Upper lobe of left lung (tissue), 6 donors: ENCODE results near the gene GRAP. TPM values are rescaled to one million over a fixed set of nuclear protein-coding genes. Genes with fewer than 3 reads are reported as not detected.
"Not testable (repeated sequence)": the region's sequence is repeated elsewhere in the genome, so short reads cannot be mapped to it uniquely, and the experiment has no call there.

ENCODE experiments used
- ATAC-seq, 2 donors: fragments of 200-7000 bp; cut with Tn5 transposase; one replicate each; pipeline ENCODE4 v1.9.1; 2022; ENCODE audit warnings: mild to moderate bottlenecking in 2 of 2, moderate library complexity in 2 of 2; ENCODE audit not compliant: low FRiP score in 2 of 2
- DNase-seq, 2 donors: peaks; one replicate each; pipeline ENCODE4 v3.0.0-alpha.2; 2019 to 2020
- H3K27ac ChIP-seq, 4 donors: fragments of 200-600 bp; sonication (generic); one replicate each; pipeline ENCODE4 v1.5.1; 2016 to 2019
- H3K27me3 ChIP-seq, 4 donors: fragments of 200-600 bp; sonication (generic); one replicate each; pipeline ENCODE4 v1.5.1; 2017 to 2019
- H3K36me3 ChIP-seq, 4 donors: fragments of 200-600 bp; sonication (generic); one replicate each; pipeline ENCODE4 v1.5.1; 2016 to 2019
- H3K4me1 ChIP-seq, 4 donors: fragments of 200-600 bp; sonication (generic); one replicate each; pipeline ENCODE4 v1.5.1; 2018 to 2019
- H3K4me3 ChIP-seq, 4 donors: fragments of 200-600 bp; sonication (generic); one replicate each; pipeline ENCODE4 v1.5.1; 2017 to 2019; ENCODE audit warnings: mild to moderate bottlenecking in 2 of 4, moderate library complexity in 1 of 4
- H3K9me3 ChIP-seq, 4 donors: fragments of 200-600 bp; sonication (generic); one replicate each; pipeline ENCODE4 v1.5.1; 2018 to 2019
- POLR2A ChIP-seq, 4 donors: fragments of 450-650 bp; IDR thresholded peaks; one replicate each; pipeline ENCODE4 v1.5.1; 2016 to 2017; ENCODE audit warnings: antibody characterized with exemption in 4 of 4, mild to moderate bottlenecking in 2 of 4
- WGBS, 2 donors: methylation state at CpG; one replicate each; pipeline ENCODE4 v1.1.5; 2017 to 2018; 5-methylcytosine and 5-hydroxymethylcytosine counted together
- total RNA-seq, 6 donors: library from RNA; depleted of rRNA in 4 of 6; stranded (reverse); fragments of >200 nt in 4 of 6; gene quantifications; one replicate each; pipeline versions ENCODE4 v1.1.0 to v1.2.1, GENCODE V29; 2016 to 2021
- donor health status: DM: no; HTN: no; CAD: no; lungs with moderate emphysema.
- donor health status: DM: no; HTN: yes; CAD: no; lungs with severe emphysema.

GRAP gene
- total RNA-seq, 6 donors from 2014 or later = 3.1 to 11.3 (median 4.8) TPM

GRCh38 chr17:19063326-19063956 lies 16.7 kb upstream of the GRAP start:
- not testable (repeated sequence) for H3K4me1 ChIP-seq, H3K27me3 ChIP-seq, H3K9me3 ChIP-seq, H3K36me3 ChIP-seq
- Histone ChIP-seq H3K27ac (peak overlapping the region in 2 of 4 donors; percentile 40 to 73), H3K4me3 (peak overlapping the region in 1 of 4 donors; percentile 36)
- peak in 1 of 2 donors; percentile 42 for ATAC-seq
- TF ChIP-seq POLR2A (IDR thresholded peaks at IDR 0.05) = peak in 2 of 4 donors; percentile 79 to 92
- DNase-seq = peak; percentile 42 to 92
- WGBS, 2 donors = 0% methylated on average over 24 of the region's 44 CpGs; no CpG with 5 or more reads in 1 of the 2 donors

- not testable (repeated sequence) for H3K4me1 ChIP-seq, DNase-seq, H3K27me3 ChIP-seq, H3K9me3 ChIP-seq, H3K27ac ChIP-seq, H3K36me3 ChIP-seq, H3K4me3 ChIP-seq
- peak; percentile 78 to 92 for ATAC-seq
- no CpG with 5 or more reads among the region's 20 CpGs for WGBS, 2 donors
Measured at GRCh38 chr17:19062718-19063325, 16.1 kb upstream of the GRAP start.

GRCh38 chr17:19062009-19062717 lies 15.4 kb upstream of the GRAP start:
- WGBS, 2 donors = 0 to 3% methylated on average over 12 to 22 of the region's 51 CpGs
- not testable (repeated sequence) for H3K4me3 ChIP-seq, H3K36me3 ChIP-seq, H3K4me1 ChIP-seq, H3K9me3 ChIP-seq, H3K27me3 ChIP-seq
- peak in 1 of 2 donors; percentile 46 for ATAC-seq
- DNase-seq = peak; percentile 79 to 90
- H3K27ac ChIP-seq = peak overlapping the region in 1 of 4 donors; percentile 83

- peak; percentile 73 to 75 for ATAC-seq
- H3K27me3 ChIP-seq, H3K4me1 ChIP-seq, DNase-seq, H3K4me3 ChIP-seq, H3K36me3 ChIP-seq, H3K9me3 ChIP-seq, H3K27ac ChIP-seq: not testable (repeated sequence)
- WGBS, 2 donors = no CpG with 5 or more reads among the region's 12 CpGs
Measured at GRCh38 chr17:19055447-19055846, 8.7 kb upstream of the GRAP start.

- not testable (repeated sequence) for DNase-seq, H3K9me3 ChIP-seq, H3K27me3 ChIP-seq, H3K27ac ChIP-seq, H3K36me3 ChIP-seq, ATAC-seq, H3K4me1 ChIP-seq, H3K4me3 ChIP-seq
- no CpG with 5 or more reads among the region's 7 CpGs for WGBS, 2 donors
Measured at GRCh38 chr17:19048826-19049225, 2.1 kb upstream of the GRAP start.

GRCh38 chr17:19047510-19047909 lies 753 bp upstream of the GRAP start:
- not testable (repeated sequence) for H3K27me3 ChIP-seq, H3K27ac ChIP-seq, ATAC-seq, H3K4me1 ChIP-seq, H3K9me3 ChIP-seq, H3K4me3 ChIP-seq, DNase-seq, H3K36me3 ChIP-seq
- WGBS, 2 donors = 96 to 97% methylated on average over 5 of the region's 7 CpGs

GRCh38 chr17:19044643-19045042 lies 2.1 kb downstream of the GRAP start:
- not testable (repeated sequence) for DNase-seq, H3K9me3 ChIP-seq, H3K4me3 ChIP-seq, H3K27me3 ChIP-seq, H3K36me3 ChIP-seq, H3K4me1 ChIP-seq, H3K27ac ChIP-seq, ATAC-seq
- no CpG with 5 or more reads among the region's 9 CpGs for WGBS, 2 donors

GRCh38 chr17:19043032-19043431 lies 3.7 kb downstream of the GRAP start:
- not testable (repeated sequence) for H3K36me3 ChIP-seq, H3K27ac ChIP-seq, H3K4me3 ChIP-seq, H3K27me3 ChIP-seq, H3K9me3 ChIP-seq, ATAC-seq, H3K4me1 ChIP-seq, DNase-seq
- no CpG with 5 or more reads among the region's 8 CpGs for WGBS, 2 donors

- no CpG with 5 or more reads among the region's 14 CpGs for WGBS, 2 donors
- H3K36me3 ChIP-seq, H3K9me3 ChIP-seq, H3K27ac ChIP-seq, ATAC-seq, H3K4me3 ChIP-seq, DNase-seq, H3K4me1 ChIP-seq, H3K27me3 ChIP-seq: not testable (repeated sequence)
Measured at GRCh38 chr17:19042369-19042768, 4.4 kb downstream of the GRAP start.

- ATAC-seq, H3K27ac ChIP-seq, H3K36me3 ChIP-seq, H3K9me3 ChIP-seq, H3K4me3 ChIP-seq, H3K27me3 ChIP-seq, H3K4me1 ChIP-seq: not testable (repeated sequence)
- WGBS, 2 donors = no CpG with 5 or more reads among the region's 10 CpGs
- peak in 1 of 2 donors; percentile 25 for DNase-seq
Measured at GRCh38 chr17:19041871-19042270, 4.9 kb downstream of the GRAP start.

- DNase-seq, H3K27ac ChIP-seq, ATAC-seq, H3K4me3 ChIP-seq, H3K36me3 ChIP-seq, H3K4me1 ChIP-seq, H3K9me3 ChIP-seq, H3K27me3 ChIP-seq: not testable (repeated sequence)
- no CpG with 5 or more reads among the region's 9 CpGs for WGBS, 2 donors
Measured at GRCh38 chr17:19040350-19040749, 6.4 kb downstream of the GRAP start.

GRCh38 chr17:19038730-19039129 lies 8.0 kb downstream of the GRAP start:
- not testable (repeated sequence) for H3K4me3 ChIP-seq, DNase-seq, H3K4me1 ChIP-seq, H3K9me3 ChIP-seq, H3K27me3 ChIP-seq, ATAC-seq, H3K27ac ChIP-seq, H3K36me3 ChIP-seq
- no CpG with 5 or more reads among the region's 12 CpGs for WGBS, 2 donors

GRCh38 chr17:19038007-19038406 lies 8.8 kb downstream of the GRAP start:
- H3K27ac ChIP-seq, H3K4me1 ChIP-seq, H3K4me3 ChIP-seq, DNase-seq, H3K27me3 ChIP-seq, H3K36me3 ChIP-seq, H3K9me3 ChIP-seq: not testable (repeated sequence)
- peak; percentile 6 to 33 for ATAC-seq
- no CpG with 5 or more reads among the region's 17 CpGs for WGBS, 2 donors
